GM12878 (cell line): ENCODE results near the gene PRPF4.

Experiments
- HDAC2 ChIP-seq: fragments of 200-600 bp; sonication (generic); IDR thresholded peaks from 2 replicates; pipeline ENCODE4 v1.6.1; 2017
- IKZF1 ChIP-seq: fragments of 450-650 bp; conservative IDR thresholded peaks from 2 replicates; pipeline ENCODE4 v1.6.1; 2017; ENCODE audit warnings: antibody characterized with exemption, mild to moderate bottlenecking
- NR2C2 ChIP-seq: IDR thresholded peaks from 2 replicates; pipeline ENCODE4 v1.6.1; 2011; ENCODE audit warnings: borderline replicate concordance, low read depth; ENCODE audit not compliant: control insufficient read depth, insufficient read length
- POLR2AphosphoS2 ChIP-seq: IDR thresholded peaks from 2 replicates; pipeline ENCODE4 v1.6.1; 2011; ENCODE audit warnings: low read depth, mild to moderate bottlenecking, low read length, improper control_type of control experiment, moderate library complexity
- SMC3 ChIP-seq: IDR thresholded peaks from 2 replicates; pipeline ENCODE4 v1.6.1; 2011; ENCODE audit warnings: low read length, improper control_type of control experiment, borderline replicate concordance
- SRF ChIP-seq, 2 experiments: IDR thresholded peaks; 2 replicates each; pipeline ENCODE4 v1.6.1; 2011; ENCODE audit warnings: low read depth in 2 of 2, low read length in 2 of 2, mild to moderate bottlenecking in 1 of 2, moderate library complexity in 1 of 2
- TF ChIP-seq, protein P1 (sequence below), 3 experiments: IDR thresholded peaks in 2 of 3; conservative IDR thresholded peaks in 1 of 3; 2 replicates each; pipeline ENCODE4 v1.5.1; 2011; ENCODE audit warnings: low read depth in 3 of 3, low read length in 3 of 3, mild to moderate bottlenecking in 3 of 3, control low read depth in 2 of 3, moderate library complexity in 2 of 3, inconsistent platforms in 1 of 3, mixed read lengths in 1 of 3; ENCODE audit not compliant: control insufficient read depth in 2 of 3, insufficient read depth in 1 of 3; ENCODE audit errors: extremely low read depth in 1 of 3
- TF ChIP-seq, protein P2 (sequence below): fragments of 450-650 bp; IDR thresholded peaks from 2 replicates; pipeline ENCODE4 v1.6.1; 2014; ENCODE audit warnings: mild to moderate bottlenecking

DNA sequence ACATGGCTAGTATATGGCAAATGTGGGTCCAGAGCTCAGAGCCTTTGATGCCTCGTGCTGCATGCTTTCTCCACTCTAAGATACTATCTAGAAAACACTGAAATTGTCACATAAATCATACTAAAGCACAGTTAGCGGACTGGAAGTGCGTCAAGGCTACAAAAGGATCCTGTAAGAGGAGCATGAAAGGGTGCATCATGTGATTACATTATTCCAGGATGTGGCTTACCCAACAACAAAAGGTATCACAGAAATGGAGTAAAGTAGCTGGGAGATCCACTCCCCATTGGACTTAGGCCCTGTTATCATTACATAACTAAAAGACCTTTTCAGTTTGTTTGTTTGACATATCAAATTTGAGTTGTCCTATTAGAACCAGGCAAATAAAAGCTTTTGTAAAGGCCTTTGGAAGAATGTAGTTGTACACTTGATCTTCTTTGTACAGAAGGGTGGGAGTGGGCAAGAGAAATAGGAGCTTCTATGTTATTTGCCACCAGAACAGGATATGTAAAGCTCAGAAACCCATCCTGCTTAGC is 47.3 kb upstream of the PRPF4 start:
- TF ChIP-seq NR2C2 (no peak), POLR2AphosphoS2 (no peak), SMC3 (no peak), SRF (IDR thresholded peaks at IDR 0.05; ENCODE audit: low read depth in 2 of 2, low read length in 2 of 2) (no peak), HDAC2 (no peak), IKZF1 (no peak)
- TF ChIP-seq, protein P1, sequence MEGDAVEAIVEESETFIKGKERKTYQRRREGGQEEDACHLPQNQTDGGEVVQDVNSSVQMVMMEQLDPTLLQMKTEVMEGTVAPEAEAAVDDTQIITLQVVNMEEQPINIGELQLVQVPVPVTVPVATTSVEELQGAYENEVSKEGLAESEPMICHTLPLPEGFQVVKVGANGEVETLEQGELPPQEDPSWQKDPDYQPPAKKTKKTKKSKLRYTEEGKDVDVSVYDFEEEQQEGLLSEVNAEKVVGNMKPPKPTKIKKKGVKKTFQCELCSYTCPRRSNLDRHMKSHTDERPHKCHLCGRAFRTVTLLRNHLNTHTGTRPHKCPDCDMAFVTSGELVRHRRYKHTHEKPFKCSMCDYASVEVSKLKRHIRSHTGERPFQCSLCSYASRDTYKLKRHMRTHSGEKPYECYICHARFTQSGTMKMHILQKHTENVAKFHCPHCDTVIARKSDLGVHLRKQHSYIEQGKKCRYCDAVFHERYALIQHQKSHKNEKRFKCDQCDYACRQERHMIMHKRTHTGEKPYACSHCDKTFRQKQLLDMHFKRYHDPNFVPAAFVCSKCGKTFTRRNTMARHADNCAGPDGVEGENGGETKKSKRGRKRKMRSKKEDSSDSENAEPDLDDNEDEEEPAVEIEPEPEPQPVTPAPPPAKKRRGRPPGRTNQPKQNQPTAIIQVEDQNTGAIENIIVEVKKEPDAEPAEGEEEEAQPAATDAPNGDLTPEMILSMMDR (IDR thresholded peaks at IDR 0.05 in 2 of 3, conservative IDR thresholded peaks at IDR 0.05 in 1 of 3; ENCODE audit: control insufficient read depth in 2 of 3, extremely low read depth in 1 of 3, insufficient read depth in 1 of 3, low read depth in 3 of 3, low read length in 3 of 3), result no peak
- TF ChIP-seq, protein P2, sequence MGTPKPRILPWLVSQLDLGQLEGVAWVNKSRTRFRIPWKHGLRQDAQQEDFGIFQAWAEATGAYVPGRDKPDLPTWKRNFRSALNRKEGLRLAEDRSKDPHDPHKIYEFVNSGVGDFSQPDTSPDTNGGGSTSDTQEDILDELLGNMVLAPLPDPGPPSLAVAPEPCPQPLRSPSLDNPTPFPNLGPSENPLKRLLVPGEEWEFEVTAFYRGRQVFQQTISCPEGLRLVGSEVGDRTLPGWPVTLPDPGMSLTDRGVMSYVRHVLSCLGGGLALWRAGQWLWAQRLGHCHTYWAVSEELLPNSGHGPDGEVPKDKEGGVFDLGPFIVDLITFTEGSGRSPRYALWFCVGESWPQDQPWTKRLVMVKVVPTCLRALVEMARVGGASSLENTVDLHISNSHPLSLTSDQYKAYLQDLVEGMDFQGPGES, result no peak
